Stimulated activated naive CD8-positive, alpha-beta T cell treated with anti-CD3 and anti-CD28 coated beads, Interleukin-15, Interleukin-2, amounts not matched to agents 100 ng/mL and 50 ng/mL, for 24 hours (primary cell): ENCODE data around the gene CRAMP1.
A peak's percentile ranks its signal among the peaks of the same experiment; 100 is the strongest.

Experiments used
- H3K27ac Mint-ChIP-seq: one replicate; pipeline ENCODE4 v1.8.0; 2021; ENCODE audit warnings: mild to moderate bottlenecking, mixed read lengths
- H3K27me3 Mint-ChIP-seq: one replicate; pipeline ENCODE4 v1.8.0; 2021; ENCODE audit warnings: mixed read lengths
- H3K36me3 Mint-ChIP-seq: one replicate; pipeline ENCODE4 v1.8.0; 2021; ENCODE audit warnings: low read depth, mixed read lengths
- H3K4me1 Mint-ChIP-seq: one replicate; pipeline ENCODE4 v1.8.0; 2021; ENCODE audit warnings: low read depth, mixed read lengths
- H3K4me3 Mint-ChIP-seq: one replicate; pipeline ENCODE4 v1.8.0; 2021; ENCODE audit warnings: mild to moderate bottlenecking, mixed read lengths
- H3K9me3 Mint-ChIP-seq: one replicate; pipeline ENCODE4 v1.8.0; 2021; ENCODE audit warnings: mixed read lengths

The CRAMP1 gene, protein sequence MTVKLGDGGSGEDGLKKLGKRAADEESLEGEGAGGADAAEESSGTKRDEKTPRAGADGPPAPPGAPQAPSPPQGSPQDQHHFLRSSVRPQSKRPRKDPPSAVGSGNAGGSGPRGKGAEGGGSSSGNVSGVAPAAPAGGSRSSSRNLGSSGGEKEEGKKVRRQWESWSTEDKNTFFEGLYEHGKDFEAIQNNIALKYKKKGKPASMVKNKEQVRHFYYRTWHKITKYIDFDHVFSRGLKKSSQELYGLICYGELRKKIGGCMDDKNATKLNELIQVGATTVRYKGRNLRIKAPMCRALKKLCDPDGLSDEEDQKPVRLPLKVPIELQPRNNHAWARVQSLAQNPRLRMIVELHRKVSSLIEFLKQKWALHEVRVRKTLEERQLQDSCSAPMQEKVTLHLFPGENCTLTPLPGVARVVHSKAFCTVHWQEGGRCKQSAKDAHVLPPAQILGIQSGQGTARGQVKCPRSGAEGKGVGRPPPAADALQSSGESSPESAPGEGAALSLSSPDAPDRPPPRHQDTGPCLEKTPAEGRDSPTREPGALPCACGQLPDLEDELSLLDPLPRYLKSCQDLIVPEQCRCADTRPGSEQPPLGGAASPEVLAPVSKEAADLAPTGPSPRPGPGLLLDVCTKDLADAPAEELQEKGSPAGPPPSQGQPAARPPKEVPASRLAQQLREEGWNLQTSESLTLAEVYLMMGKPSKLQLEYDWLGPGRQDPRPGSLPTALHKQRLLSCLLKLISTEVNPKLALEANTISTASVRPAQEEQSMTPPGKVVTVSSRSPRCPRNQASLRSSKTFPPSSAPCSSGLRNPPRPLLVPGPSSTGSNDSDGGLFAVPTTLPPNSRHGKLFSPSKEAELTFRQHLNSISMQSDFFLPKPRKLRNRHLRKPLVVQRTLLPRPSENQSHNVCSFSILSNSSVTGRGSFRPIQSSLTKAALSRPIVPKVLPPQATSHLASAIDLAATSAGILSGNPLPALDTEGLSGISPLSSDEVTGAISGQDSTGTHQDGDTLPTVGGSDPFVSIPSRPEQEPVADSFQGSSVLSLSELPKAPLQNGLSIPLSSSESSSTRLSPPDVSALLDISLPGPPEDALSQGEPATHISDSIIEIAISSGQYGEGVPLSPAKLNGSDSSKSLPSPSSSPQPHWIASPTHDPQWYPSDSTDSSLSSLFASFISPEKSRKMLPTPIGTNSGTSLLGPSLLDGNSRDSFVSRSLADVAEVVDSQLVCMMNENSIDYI (N-terminal part only)

GRCh38 chr16:1612320-1613111 lies at the start of gene CRAMP1:
CRAMP1 (plus strand) TSS chr16:1612360; CDS start chr16:1614640, 2,280 bp downstream.
- Mint-ChIP-seq H3K36me3 (peaks cover 22% of the 10 kb centered on the region), H3K4me1 (peaks cover 41% of the 10 kb centered on the region), H3K27me3 (peaks cover 6% of the 10 kb centered on the region), H3K4me3 (peak within 1 kb of the TSS; percentile 91), H3K9me3 (no peaks in the 10 kb centered on the region), H3K27ac (peak within 1 kb of the TSS; percentile 99)

- Mint-ChIP-seq H3K4me1 (peaks cover 26% of the 10 kb centered on the region), H3K4me3 (no peak overlapping the region), H3K27ac (no peak overlapping the region), H3K27me3 (no peaks in the 10 kb centered on the region), H3K9me3 (no peaks in the 10 kb centered on the region), H3K36me3 (no peaks in the 10 kb centered on the region)
Measured at GRCh38 chr16:1563786-1564185, 48.4 kb upstream of the CRAMP1 start.

GRCh38 chr16:1564325-1564724 lies 47.8 kb upstream of the CRAMP1 start:
- H3K27me3 Mint-ChIP-seq: no peaks in the 10 kb centered on the region
- H3K27ac Mint-ChIP-seq: no peak overlapping the region
- no peaks in the 10 kb centered on the region for H3K36me3 Mint-ChIP-seq
- peaks cover 23% of the 10 kb centered on the region for H3K4me1 Mint-ChIP-seq
- H3K9me3 Mint-ChIP-seq: no peaks in the 10 kb centered on the region
- no peak overlapping the region for H3K4me3 Mint-ChIP-seq

GRCh38 chr16:1565083-1565805 lies 46.9 kb upstream of the CRAMP1 start:
- H3K4me3 Mint-ChIP-seq: no peak overlapping the region
- H3K9me3 Mint-ChIP-seq: no peaks in the 10 kb centered on the region
- no peak overlapping the region for H3K27ac Mint-ChIP-seq
- peaks cover 15% of the 10 kb centered on the region for H3K4me1 Mint-ChIP-seq
- H3K27me3 Mint-ChIP-seq: no peaks in the 10 kb centered on the region
- H3K36me3 Mint-ChIP-seq: no peaks in the 10 kb centered on the region

- no peak overlapping the region for H3K27ac Mint-ChIP-seq
- H3K4me3 Mint-ChIP-seq: no peak overlapping the region
- H3K4me1 Mint-ChIP-seq: peaks cover 1% of the 10 kb centered on the region
- no peaks in the 10 kb centered on the region for H3K27me3 Mint-ChIP-seq
- no peaks in the 10 kb centered on the region for H3K36me3 Mint-ChIP-seq
- H3K9me3 Mint-ChIP-seq: no peaks in the 10 kb centered on the region
Measured at GRCh38 chr16:1567988-1568387, 44.2 kb upstream of the CRAMP1 start.

GRCh38 chr16:1571012-1571671 lies 41.0 kb upstream of the CRAMP1 start:
- H3K27ac Mint-ChIP-seq: no peak overlapping the region

GRCh38 chr16:1572673-1573072 lies 39.5 kb upstream of the CRAMP1 start:
- Mint-ChIP-seq H3K27me3 (no peaks in the 10 kb centered on the region), H3K4me3 (no peak overlapping the region), H3K27ac (no peak overlapping the region), H3K9me3 (no peaks in the 10 kb centered on the region), H3K36me3 (no peaks in the 10 kb centered on the region), H3K4me1 (no peaks in the 10 kb centered on the region)

More at GRCh38 chr16:1571012-1571671, 41.0 kb upstream of the CRAMP1 start:
- no peaks in the 10 kb centered on the region for H3K27me3 Mint-ChIP-seq
- H3K4me3 Mint-ChIP-seq: no peak overlapping the region
- no peaks in the 10 kb centered on the region for H3K9me3 Mint-ChIP-seq
- H3K36me3 Mint-ChIP-seq: no peaks in the 10 kb centered on the region
- H3K4me1 Mint-ChIP-seq: no peaks in the 10 kb centered on the region

DNA sequence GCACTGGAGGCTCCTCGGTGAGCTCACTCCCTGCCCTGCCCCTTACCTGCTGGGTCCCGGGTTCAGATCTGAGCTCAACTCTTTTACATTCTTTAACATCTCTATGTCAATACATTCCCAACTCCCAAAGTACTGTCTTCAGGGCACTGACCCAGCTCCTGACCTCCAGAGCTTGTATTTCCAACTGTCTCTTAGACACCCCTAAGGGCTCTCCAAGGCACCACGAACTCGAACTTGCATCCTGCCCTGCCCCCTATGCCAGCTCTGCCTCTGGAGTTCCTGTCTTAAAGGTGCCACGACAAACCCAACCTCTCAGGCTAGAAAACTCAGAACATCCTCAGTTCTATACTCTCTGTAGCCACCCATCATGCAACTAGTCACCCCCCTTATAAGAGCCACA lies 38.9 kb upstream of the CRAMP1 start:
- H3K27me3 Mint-ChIP-seq: no peaks in the 10 kb centered on the region
- H3K4me3 Mint-ChIP-seq: no peak overlapping the region
- no peaks in the 10 kb centered on the region for H3K36me3 Mint-ChIP-seq
- H3K9me3 Mint-ChIP-seq: no peaks in the 10 kb centered on the region
- H3K4me1 Mint-ChIP-seq: no peaks in the 10 kb centered on the region
- no peak overlapping the region for H3K27ac Mint-ChIP-seq

GRCh38 chr16:1575578-1575977 lies 36.6 kb upstream of the CRAMP1 start:
- Mint-ChIP-seq H3K36me3 (peaks cover 8% of the 10 kb centered on the region), H3K9me3 (no peaks in the 10 kb centered on the region), H3K4me1 (no peaks in the 10 kb centered on the region), H3K27ac (no peak overlapping the region), H3K27me3 (no peaks in the 10 kb centered on the region), H3K4me3 (no peak overlapping the region)

DNA sequence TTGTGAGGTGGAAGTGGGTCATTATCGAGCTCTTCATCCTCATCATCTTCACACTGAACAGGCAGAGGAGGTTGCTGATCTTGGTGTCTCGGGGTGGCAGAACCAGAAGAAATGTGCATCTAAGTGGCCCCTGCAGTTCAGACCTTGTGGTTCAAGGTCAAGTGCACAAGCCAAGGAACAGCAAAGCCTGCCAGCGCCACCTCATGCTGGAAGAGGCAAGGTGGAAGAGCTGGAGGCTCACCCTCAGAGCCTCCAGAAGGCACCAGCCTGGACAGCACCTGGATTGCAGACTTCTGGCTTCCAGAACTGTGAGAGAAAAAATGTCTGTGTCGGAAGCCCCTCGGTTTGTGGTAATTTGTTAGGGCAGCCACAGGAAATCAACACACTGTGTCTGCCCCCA lies 32.9 kb upstream of the CRAMP1 start:
- H3K27ac Mint-ChIP-seq: no peak overlapping the region

DNA sequence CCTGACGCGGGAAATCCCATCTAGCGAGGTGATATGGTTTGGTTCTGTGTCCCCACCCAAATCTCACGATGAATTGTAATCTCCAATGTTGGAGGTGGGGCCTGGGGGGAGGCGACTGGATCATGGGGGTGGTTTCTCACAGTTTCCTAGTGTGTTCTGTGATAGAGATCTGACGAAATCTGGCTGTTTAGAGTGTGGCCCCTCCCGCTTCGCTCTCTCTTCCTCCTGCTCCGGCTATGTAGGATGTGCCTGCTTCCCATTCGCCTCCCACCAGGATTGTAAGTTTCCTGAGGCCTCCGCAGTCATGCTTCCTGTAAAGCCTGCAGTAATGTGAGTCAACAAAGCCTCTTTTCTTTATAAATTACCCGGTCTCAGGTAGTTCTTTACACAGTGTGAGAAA lies 31.9 kb upstream of the CRAMP1 start:
- H3K27ac Mint-ChIP-seq: no peak overlapping the region
- H3K36me3 Mint-ChIP-seq: peaks cover 14% of the 10 kb centered on the region
- H3K27me3 Mint-ChIP-seq: no peaks in the 10 kb centered on the region

More for the DNA sequence above, 32.9 kb upstream of the CRAMP1 start:
- Mint-ChIP-seq H3K4me3 (no peak overlapping the region), H3K36me3 (peaks cover 14% of the 10 kb centered on the region), H3K4me1 (no peaks in the 10 kb centered on the region), H3K9me3 (no peaks in the 10 kb centered on the region), H3K27me3 (no peaks in the 10 kb centered on the region)

GRCh38 chr16:1580956-1581355 lies 31.2 kb upstream of the CRAMP1 start:
- Mint-ChIP-seq H3K9me3 (no peaks in the 10 kb centered on the region), H3K27me3 (no peaks in the 10 kb centered on the region), H3K4me1 (no peaks in the 10 kb centered on the region), H3K36me3 (peaks cover 14% of the 10 kb centered on the region), H3K27ac (no peak overlapping the region), H3K4me3 (no peak overlapping the region)

More for the DNA sequence above, 31.9 kb upstream of the CRAMP1 start:
- Mint-ChIP-seq H3K9me3 (no peaks in the 10 kb centered on the region), H3K4me1 (no peaks in the 10 kb centered on the region), H3K4me3 (no peak overlapping the region)

DNA sequence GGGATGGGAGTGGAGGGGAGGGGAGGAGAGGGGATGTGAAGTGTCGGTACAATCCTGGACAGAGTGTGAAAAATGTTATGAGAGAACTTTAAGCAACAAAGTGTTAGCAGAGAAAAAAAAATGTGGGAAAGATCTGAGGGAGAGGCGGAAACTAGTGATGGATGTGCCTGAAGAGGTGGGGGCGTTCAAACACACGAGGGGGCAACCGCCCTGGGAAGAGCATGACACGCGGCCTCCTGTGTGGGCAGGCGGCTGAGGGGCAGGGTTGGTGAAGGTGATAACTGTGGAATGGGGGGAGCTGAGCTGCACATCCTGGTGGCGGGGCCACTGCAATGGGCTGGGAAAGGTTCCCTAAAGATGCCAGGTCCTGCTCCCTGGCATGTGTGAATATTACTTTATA lies 30.4 kb upstream of the CRAMP1 start:
- Mint-ChIP-seq H3K27ac (no peak overlapping the region), H3K27me3 (no peaks in the 10 kb centered on the region), H3K4me1 (no peaks in the 10 kb centered on the region), H3K36me3 (peaks cover 14% of the 10 kb centered on the region), H3K9me3 (no peaks in the 10 kb centered on the region), H3K4me3 (no peak overlapping the region)
